ENCODE measurements around the gene EPHA5.

DNA sequence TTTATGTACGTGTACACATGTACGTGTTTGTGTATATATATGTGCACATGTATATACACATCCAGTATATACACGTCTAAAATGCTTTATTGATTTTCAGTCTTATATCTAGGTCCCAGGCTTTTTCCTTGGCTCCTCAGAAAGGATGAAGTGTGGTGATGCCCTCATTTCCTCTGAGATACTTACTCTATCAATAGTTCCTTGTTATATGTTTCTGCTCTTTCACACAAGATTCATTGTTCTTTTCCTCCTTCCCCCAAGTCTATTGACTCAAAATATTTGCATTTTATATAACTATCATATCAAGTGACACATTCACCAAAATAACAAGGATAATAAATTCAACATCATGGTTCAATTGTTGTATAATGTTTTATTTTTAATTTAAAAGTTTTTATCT is 359.2 kb downstream of the EPHA5 start:
- TF ChIP-seq POLR2A (IDR thresholded peaks at IDR 0.05) (no peak), POLR2AphosphoS5 (IDR thresholded peaks at IDR 0.05) (no peak)
- TF ChIP-seq, protein P1, sequence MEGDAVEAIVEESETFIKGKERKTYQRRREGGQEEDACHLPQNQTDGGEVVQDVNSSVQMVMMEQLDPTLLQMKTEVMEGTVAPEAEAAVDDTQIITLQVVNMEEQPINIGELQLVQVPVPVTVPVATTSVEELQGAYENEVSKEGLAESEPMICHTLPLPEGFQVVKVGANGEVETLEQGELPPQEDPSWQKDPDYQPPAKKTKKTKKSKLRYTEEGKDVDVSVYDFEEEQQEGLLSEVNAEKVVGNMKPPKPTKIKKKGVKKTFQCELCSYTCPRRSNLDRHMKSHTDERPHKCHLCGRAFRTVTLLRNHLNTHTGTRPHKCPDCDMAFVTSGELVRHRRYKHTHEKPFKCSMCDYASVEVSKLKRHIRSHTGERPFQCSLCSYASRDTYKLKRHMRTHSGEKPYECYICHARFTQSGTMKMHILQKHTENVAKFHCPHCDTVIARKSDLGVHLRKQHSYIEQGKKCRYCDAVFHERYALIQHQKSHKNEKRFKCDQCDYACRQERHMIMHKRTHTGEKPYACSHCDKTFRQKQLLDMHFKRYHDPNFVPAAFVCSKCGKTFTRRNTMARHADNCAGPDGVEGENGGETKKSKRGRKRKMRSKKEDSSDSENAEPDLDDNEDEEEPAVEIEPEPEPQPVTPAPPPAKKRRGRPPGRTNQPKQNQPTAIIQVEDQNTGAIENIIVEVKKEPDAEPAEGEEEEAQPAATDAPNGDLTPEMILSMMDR (IDR thresholded peaks at IDR 0.05), result no peak

All from sigmoid colon (tissue), 4 donors.